Endothelial cell of umbilical vein (primary cell): ENCODE measurements around the gene GRHPR. TPM values are rescaled to one million over a fixed set of nuclear protein-coding genes. Genes with fewer than 3 reads are reported as not detected.

ENCODE experiments used
- BruUV-seq: library from RNA; stranded (reverse); fragments of 400-500 nt; replicated peaks from 2 replicates; lab custom pipeline; 2021; lab: Mats Ljungman, UMichigan
- CTCF ChIA-PET: fragments of 300-600, 350-600 bp; sonication (Branson Sonifier 250); formaldehyde crosslinking; loops from one replicate; lab custom pipeline; 2021; ENCODE audit warnings: antibody characterized with exemption, inconsistent platforms; lab: Charles Lee
- POLR2A ChIA-PET: fragments of 300-600, 350-600 bp; sonication (Branson Sonifier 250); formaldehyde crosslinking; loops from one replicate; lab custom pipeline; 2021; ENCODE audit warnings: antibody characterized with exemption, inconsistent platforms; lab: Charles Lee
- DNase-seq: peaks from one replicate; pipeline ENCODE4 v3.0.0-alpha.2; 2011; ENCODE audit warnings: low read depth, low spot score
- FAIRE-seq: peaks from 2 replicates; lab custom pipeline; 2011; peaks lifted over from hg19 to GRCh38; lab: Jason Lieb, UNC
- H2AFZ ChIP-seq: 2 replicates; pipeline ENCODE4 v1.6.0; 2012; ENCODE audit warnings: low read depth, low read length, control low read depth, inconsistent platforms
- H3K27ac ChIP-seq: 2 replicates; pipeline ENCODE4 v1.5.1; 2011; ENCODE audit warnings: low read depth, mild to moderate bottlenecking, control low read depth, low read length, moderate library complexity; ENCODE audit not compliant: insufficient read depth
- H3K27me3 ChIP-seq, 2 experiments: 2 replicates each; pipeline versions ENCODE4 v1.6.0 to v1.6.1; 2011; ENCODE audit warnings: low read length in 2 of 2, mixed read lengths in 1 of 2; ENCODE audit not compliant: control insufficient read depth in 2 of 2, insufficient read depth in 2 of 2
- H3K36me3 ChIP-seq, 2 experiments: 2 replicates in 1 of 2; 3 replicates in 1 of 2; pipeline ENCODE4 v1.5.1; 2011; ENCODE audit warnings: low read length in 2 of 2, mild to moderate bottlenecking in 1 of 2, moderate library complexity in 1 of 2; ENCODE audit not compliant: control insufficient read depth in 2 of 2, insufficient read depth in 2 of 2; ENCODE audit errors: extremely low read depth in 1 of 2
- H3K4me1 ChIP-seq: 3 replicates; pipeline ENCODE4 v1.5.1; 2011; ENCODE audit warnings: mild to moderate bottlenecking, low read length; ENCODE audit not compliant: control insufficient read depth, insufficient read depth; ENCODE audit errors: extremely low read depth
- H3K4me2 ChIP-seq: 2 replicates; pipeline ENCODE4 v1.6.1; 2011; ENCODE audit warnings: low read length, control low read depth, mixed read lengths; ENCODE audit not compliant: insufficient read depth
- H3K4me3 ChIP-seq, 3 experiments: fragments of 200-600 bp in 1 of 3; sonication (generic), shearing (Covaris generic) in 1 of 3; replicated peaks in 1 of 3; 2 replicates each; pipeline ENCODE4 v1.5.1; 2011 to 2016; ENCODE audit warnings: control low read depth in 3 of 3, low read length in 3 of 3, mild to moderate bottlenecking in 2 of 3, inconsistent platforms in 1 of 3, low read depth in 1 of 3, moderate library complexity in 1 of 3; ENCODE audit not compliant: insufficient read depth in 1 of 3
- H3K79me2 ChIP-seq: 2 replicates; pipeline ENCODE4 v1.6.0; 2012; ENCODE audit warnings: low read length, inconsistent platforms; ENCODE audit not compliant: control insufficient read depth, insufficient read depth
- H3K9ac ChIP-seq: replicated peaks from 2 replicates; pipeline ENCODE3; 2011; ENCODE audit warnings: low read length, control low read depth; ENCODE audit not compliant: insufficient read depth; ENCODE audit errors: extremely low read depth
- H3K9me1 ChIP-seq: replicated peaks from 3 replicates; pipeline ENCODE4 v1.6.0; 2011; ENCODE audit warnings: mild to moderate bottlenecking, low read length; ENCODE audit not compliant: control insufficient read depth, insufficient read depth; ENCODE audit errors: extremely low read depth
- H3K9me3 ChIP-seq: replicated peaks from 2 replicates; pipeline ENCODE4 v1.5.1; 2012; ENCODE audit warnings: low read length, inconsistent platforms; ENCODE audit not compliant: control insufficient read depth, insufficient read depth
- H4K20me1 ChIP-seq: replicated peaks from 2 replicates; pipeline ENCODE3; 2011; ENCODE audit warnings: mild to moderate bottlenecking, low read length; ENCODE audit not compliant: control insufficient read depth, insufficient read depth; ENCODE audit errors: extremely low read depth
- EZH2 ChIP-seq: IDR thresholded peaks from 2 replicates; pipeline ENCODE4 v1.6.1; 2012; ENCODE audit warnings: borderline replicate concordance, low read depth, mild to moderate bottlenecking, moderate library complexity, low read length, inconsistent platforms; ENCODE audit not compliant: severe bottlenecking
- FOS ChIP-seq: IDR thresholded peaks from 2 replicates; pipeline ENCODE4 v1.6.1; 2011; ENCODE audit warnings: mild to moderate bottlenecking, low read length, moderate library complexity, borderline replicate concordance; ENCODE audit not compliant: insufficient read depth
- GATA2 ChIP-seq: IDR thresholded peaks from 2 replicates; pipeline ENCODE4 v1.7.0; 2011; ENCODE audit warnings: low read depth, mild to moderate bottlenecking, moderate library complexity, mixed read lengths, low read length; ENCODE audit not compliant: insufficient read length, insufficient read depth
- JUN ChIP-seq: IDR thresholded peaks from 2 replicates; pipeline ENCODE4 v1.6.1; 2011; ENCODE audit warnings: borderline replicate concordance, low read depth; ENCODE audit not compliant: insufficient read length, insufficient read depth
- MYC ChIP-seq: IDR thresholded peaks from one replicate; pipeline ENCODE4 v1.6.1; 2011; ENCODE audit warnings: mild to moderate bottlenecking, low read depth, low read length
- POLR2A ChIP-seq: IDR thresholded peaks from 2 replicates; pipeline ENCODE4 v1.6.1; 2012; ENCODE audit warnings: low read depth, mild to moderate bottlenecking, control low read depth, low read length
- POLR2AphosphoS5 ChIP-seq: IDR thresholded peaks from 2 replicates; pipeline ENCODE4 v1.6.1; 2012; ENCODE audit warnings: low read depth, mild to moderate bottlenecking, control low read depth, low read length, moderate library complexity; ENCODE audit not compliant: insufficient read depth
- dilution Hi-C: fragments of 300-500 bp; cut with MboI; formaldehyde crosslinking; loops from one replicate; pipeline ENCODE4 v1.15.0; 2019; ENCODE audit warnings: low sequenced_read_pairs; ENCODE audit not compliant: extremely low pct_ligation_motif_present
- intact Hi-C: fragments of 100-400 bp; cut with micrococcal nuclease; formaldehyde crosslinking; loops from one replicate; pipeline ENCODE4 v1.10.0; 2022
- polyA plus RNA-seq, 4 experiments: library from polyadenylated mRNA; depleted of rRNA in 3 of 4; stranded (reverse) in 3 of 4; unstranded in 1 of 4; fragments of >200 nt; gene quantifications; 2 replicates each; pipeline versions ENCODE4 v1.2.1 to v1.2.3, GENCODE V29; 2011 to 2012; ENCODE audit warnings: missing spikeins in 1 of 4
- total RNA-seq: library from RNA; stranded (reverse); gene quantifications from 2 replicates; pipeline ENCODE4 v1.2.3, GENCODE V29; 2021
- TF ChIP-seq, protein P1 (sequence below): IDR thresholded peaks from 2 replicates; pipeline ENCODE4 v1.6.1; 2011; ENCODE audit not compliant: insufficient read depth, insufficient read length
- TF ChIP-seq, protein P2 (sequence below), 2 donors: IDR thresholded peaks; 1 replicate in 1 of 2; 2 replicates in 1 of 2; pipeline ENCODE4 v1.5.1; 2011; ENCODE audit warnings: low read length in 2 of 2, mild to moderate bottlenecking in 2 of 2, moderate library complexity in 2 of 2, control low read depth in 1 of 2, inconsistent platforms in 1 of 2, low read depth in 1 of 2; ENCODE audit not compliant: insufficient read depth in 1 of 2; ENCODE audit errors: extremely low read depth in 1 of 2

The GRHPR gene
- total and polyA plus RNA-seq, 2 donors (not counting 3 experiments of a cell fraction or from before 2014, with no cell fraction given), result 91.2 to 247 TPM

DNA sequence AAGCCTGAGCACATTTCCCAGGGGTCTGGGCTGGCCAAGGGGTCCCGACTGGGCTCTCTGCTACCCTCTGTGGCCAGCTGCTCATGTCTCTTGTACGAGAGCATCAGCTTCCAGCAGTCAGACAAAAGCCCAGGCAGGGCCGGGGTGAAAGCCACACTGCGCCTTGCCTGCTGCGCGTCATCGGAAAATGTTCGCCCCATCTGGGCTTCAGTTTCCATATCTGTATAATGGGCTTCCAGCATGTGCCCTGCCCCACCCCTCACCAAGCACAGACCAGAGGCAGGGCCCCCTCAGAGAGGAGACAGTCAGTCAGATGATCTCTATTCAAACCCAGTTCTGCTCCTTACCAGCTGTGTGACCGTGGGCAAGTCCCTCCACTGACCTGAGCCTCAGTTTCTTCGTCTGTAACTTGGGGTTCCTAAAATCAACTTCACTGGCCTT lies 8.0 kb upstream of the GRHPR start:
- no peaks in the 10 kb centered on the region for H3K4me1 ChIP-seq
- no peak for DNase-seq
- no peak for FAIRE-seq
- no peaks in the 10 kb centered on the region for H4K20me1 ChIP-seq
- dilution Hi-C loops, result no loop called here
- H3K27ac ChIP-seq, result no peak overlapping the region
- H3K9me3 ChIP-seq, result no peaks in the 10 kb centered on the region
- peak overlapping the region; percentile 51 for H2AFZ ChIP-seq
- no peak for TF ChIP-seq EZH2
- no peak for TF ChIP-seq POLR2AphosphoS5
- TF ChIP-seq, protein P1, sequence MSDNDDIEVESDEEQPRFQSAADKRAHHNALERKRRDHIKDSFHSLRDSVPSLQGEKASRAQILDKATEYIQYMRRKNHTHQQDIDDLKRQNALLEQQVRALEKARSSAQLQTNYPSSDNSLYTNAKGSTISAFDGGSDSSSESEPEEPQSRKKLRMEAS, result no peak
- no peak for TF ChIP-seq JUN
- TF ChIP-seq FOS, result no peak
- no peak for TF ChIP-seq GATA2
- no peak for TF ChIP-seq MYC
- TF ChIP-seq POLR2A, result no peak
- TF ChIP-seq, protein P2, sequence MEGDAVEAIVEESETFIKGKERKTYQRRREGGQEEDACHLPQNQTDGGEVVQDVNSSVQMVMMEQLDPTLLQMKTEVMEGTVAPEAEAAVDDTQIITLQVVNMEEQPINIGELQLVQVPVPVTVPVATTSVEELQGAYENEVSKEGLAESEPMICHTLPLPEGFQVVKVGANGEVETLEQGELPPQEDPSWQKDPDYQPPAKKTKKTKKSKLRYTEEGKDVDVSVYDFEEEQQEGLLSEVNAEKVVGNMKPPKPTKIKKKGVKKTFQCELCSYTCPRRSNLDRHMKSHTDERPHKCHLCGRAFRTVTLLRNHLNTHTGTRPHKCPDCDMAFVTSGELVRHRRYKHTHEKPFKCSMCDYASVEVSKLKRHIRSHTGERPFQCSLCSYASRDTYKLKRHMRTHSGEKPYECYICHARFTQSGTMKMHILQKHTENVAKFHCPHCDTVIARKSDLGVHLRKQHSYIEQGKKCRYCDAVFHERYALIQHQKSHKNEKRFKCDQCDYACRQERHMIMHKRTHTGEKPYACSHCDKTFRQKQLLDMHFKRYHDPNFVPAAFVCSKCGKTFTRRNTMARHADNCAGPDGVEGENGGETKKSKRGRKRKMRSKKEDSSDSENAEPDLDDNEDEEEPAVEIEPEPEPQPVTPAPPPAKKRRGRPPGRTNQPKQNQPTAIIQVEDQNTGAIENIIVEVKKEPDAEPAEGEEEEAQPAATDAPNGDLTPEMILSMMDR (IDR thresholded peaks at IDR 0.05; ENCODE audit: extremely low read depth in 1 of 2, insufficient read depth in 1 of 2, low read depth in 1 of 2, low read length in 2 of 2), result no peak
- no peaks in the 10 kb centered on the region for H3K36me3 ChIP-seq
- intact Hi-C loops, result loop anchor here (10.0 kb wide), 1 partner anchor 90 kb away; no protein-coding TSS in a partner anchor
- no peak overlapping the region for H3K4me2 ChIP-seq
- no peaks in the 10 kb centered on the region for H3K79me2 ChIP-seq
- H3K4me3 ChIP-seq, result no peak overlapping the region
- no TSS peak for BruUV-seq
- H3K9me1 ChIP-seq, result no peaks in the 10 kb centered on the region
- no peak overlapping the region for H3K9ac ChIP-seq
- H3K27me3 ChIP-seq, result no peaks in the 10 kb centered on the region
- ChIA-PET CTCF (interaction anchor here (0.7 to 1.2 kb wide), 3 partner anchors 11 to 97 kb away, joined by 3 read pairs; no protein-coding TSS in a partner anchor), POLR2A (no interaction called here)
